GM12801 (cell line): Measurements from ENCODE around the gene DEF6.

Source experiments
- CTCF ChIP-seq: IDR thresholded peaks from one replicate; pipeline ENCODE4 v1.5.1; 2011; ENCODE audit warnings: control low read depth; ENCODE audit not compliant: insufficient read length; ENCODE audit errors: extremely low read depth

Gene DEF6

GRCh38 chr6:35343835-35344550 lies 46.4 kb downstream of the DEF6 start:
- no peak for TF ChIP-seq CTCF

- TF ChIP-seq CTCF = no peak
Observed at GRCh38 chr6:35351422-35351821, 53.8 kb downstream of the DEF6 start.

- TF ChIP-seq CTCF = no peak
Observed at GRCh38 chr6:35352735-35353134, 55.1 kb downstream of the DEF6 start.

GRCh38 chr6:35354361-35355135 lies 56.9 kb downstream of the DEF6 start:
- no peak for TF ChIP-seq CTCF

GRCh38 chr6:35356391-35356790 lies 58.8 kb downstream of the DEF6 start:
- no peak for TF ChIP-seq CTCF

- no peak for TF ChIP-seq CTCF
Observed at GRCh38 chr6:35357677-35358076, 60.1 kb downstream of the DEF6 start.

- TF ChIP-seq CTCF = no peak
Observed at GRCh38 chr6:35358086-35358485, 60.5 kb downstream of the DEF6 start.
